DND-41 (cell line): ENCODE measurements around the gene DIS3L.
"Not testable (repeated sequence)": the region's sequence is repeated elsewhere in the genome, so short reads cannot be mapped to it uniquely, and the experiment has no call there.

Source experiments
- EZH2 ChIP-seq: IDR thresholded peaks from 3 replicates; pipeline ENCODE4 v1.6.1; 2012; ENCODE audit warnings: borderline replicate concordance, low read depth, mild to moderate bottlenecking, moderate library complexity, low read length, inconsistent platforms; ENCODE audit not compliant: severe bottlenecking
- TF ChIP-seq, protein P1 (sequence below): IDR thresholded peaks from 2 replicates; pipeline ENCODE4 v1.5.1; 2012; ENCODE audit warnings: borderline replicate concordance, low read length, moderate library complexity, mild to moderate bottlenecking; ENCODE audit not compliant: poor library complexity, severe bottlenecking; ENCODE audit errors: extremely low read depth

DNA sequence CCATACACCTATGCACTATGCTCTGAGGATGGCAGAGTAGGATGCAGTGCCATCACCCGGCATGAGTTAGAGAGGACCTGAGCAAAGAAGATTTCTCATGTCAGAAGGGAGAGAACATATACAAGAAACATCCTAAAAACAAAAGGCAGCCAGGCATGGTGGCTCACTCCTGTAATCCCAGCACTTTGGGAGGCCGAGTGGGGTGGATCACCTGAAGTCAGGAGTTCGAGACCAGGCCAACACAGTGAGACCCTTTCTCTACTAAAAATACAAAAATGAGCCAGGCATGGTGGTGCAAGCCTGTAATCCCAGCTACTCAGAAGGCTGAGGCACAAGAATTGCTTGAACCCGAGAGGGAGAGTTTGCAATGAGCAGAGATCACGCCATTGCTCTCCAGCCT lies 47.5 kb upstream of the DIS3L start:
- TF ChIP-seq EZH2 = not testable (repeated sequence)
- TF ChIP-seq, protein P1, sequence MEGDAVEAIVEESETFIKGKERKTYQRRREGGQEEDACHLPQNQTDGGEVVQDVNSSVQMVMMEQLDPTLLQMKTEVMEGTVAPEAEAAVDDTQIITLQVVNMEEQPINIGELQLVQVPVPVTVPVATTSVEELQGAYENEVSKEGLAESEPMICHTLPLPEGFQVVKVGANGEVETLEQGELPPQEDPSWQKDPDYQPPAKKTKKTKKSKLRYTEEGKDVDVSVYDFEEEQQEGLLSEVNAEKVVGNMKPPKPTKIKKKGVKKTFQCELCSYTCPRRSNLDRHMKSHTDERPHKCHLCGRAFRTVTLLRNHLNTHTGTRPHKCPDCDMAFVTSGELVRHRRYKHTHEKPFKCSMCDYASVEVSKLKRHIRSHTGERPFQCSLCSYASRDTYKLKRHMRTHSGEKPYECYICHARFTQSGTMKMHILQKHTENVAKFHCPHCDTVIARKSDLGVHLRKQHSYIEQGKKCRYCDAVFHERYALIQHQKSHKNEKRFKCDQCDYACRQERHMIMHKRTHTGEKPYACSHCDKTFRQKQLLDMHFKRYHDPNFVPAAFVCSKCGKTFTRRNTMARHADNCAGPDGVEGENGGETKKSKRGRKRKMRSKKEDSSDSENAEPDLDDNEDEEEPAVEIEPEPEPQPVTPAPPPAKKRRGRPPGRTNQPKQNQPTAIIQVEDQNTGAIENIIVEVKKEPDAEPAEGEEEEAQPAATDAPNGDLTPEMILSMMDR = not testable (repeated sequence)
